ENCODE measurements around the gene CEP112.
"Not testable (repeated sequence)": the region's sequence is repeated elsewhere in the genome, so short reads cannot be mapped to it uniquely, and the experiment has no call there.

Gene CEP112

GRCh38 chr17:65809366-65809765 is 382.6 kb downstream of the CEP112 start:
- no peak for DNase-seq
- Histone ChIP-seq H3K27me3 (ENCODE audit: insufficient read depth, low read depth, severe bottlenecking) (no peaks in the 10 kb centered on the region), H3K4me3 (ENCODE audit: low read depth, low read length) (no peak overlapping the region), H3K36me3 (no peaks in the 10 kb centered on the region), H3K27ac (no peak overlapping the region), H3K9me3 (ENCODE audit: severe bottlenecking) (peaks cover 12% of the 10 kb centered on the region)
- TF ChIP-seq, protein P1, sequence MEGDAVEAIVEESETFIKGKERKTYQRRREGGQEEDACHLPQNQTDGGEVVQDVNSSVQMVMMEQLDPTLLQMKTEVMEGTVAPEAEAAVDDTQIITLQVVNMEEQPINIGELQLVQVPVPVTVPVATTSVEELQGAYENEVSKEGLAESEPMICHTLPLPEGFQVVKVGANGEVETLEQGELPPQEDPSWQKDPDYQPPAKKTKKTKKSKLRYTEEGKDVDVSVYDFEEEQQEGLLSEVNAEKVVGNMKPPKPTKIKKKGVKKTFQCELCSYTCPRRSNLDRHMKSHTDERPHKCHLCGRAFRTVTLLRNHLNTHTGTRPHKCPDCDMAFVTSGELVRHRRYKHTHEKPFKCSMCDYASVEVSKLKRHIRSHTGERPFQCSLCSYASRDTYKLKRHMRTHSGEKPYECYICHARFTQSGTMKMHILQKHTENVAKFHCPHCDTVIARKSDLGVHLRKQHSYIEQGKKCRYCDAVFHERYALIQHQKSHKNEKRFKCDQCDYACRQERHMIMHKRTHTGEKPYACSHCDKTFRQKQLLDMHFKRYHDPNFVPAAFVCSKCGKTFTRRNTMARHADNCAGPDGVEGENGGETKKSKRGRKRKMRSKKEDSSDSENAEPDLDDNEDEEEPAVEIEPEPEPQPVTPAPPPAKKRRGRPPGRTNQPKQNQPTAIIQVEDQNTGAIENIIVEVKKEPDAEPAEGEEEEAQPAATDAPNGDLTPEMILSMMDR (IDR thresholded peaks at IDR 0.05; ENCODE audit: low read depth, low read length) = no peak

- H3K27ac ChIP-seq; H3K27me3 ChIP-seq (ENCODE audit: insufficient read depth, low read depth, severe bottlenecking); DNase-seq; H3K4me3 ChIP-seq (ENCODE audit: low read depth, low read length); H3K36me3 ChIP-seq: not testable (repeated sequence)
- peaks cover 12% of the 10 kb centered on the region for H3K9me3 ChIP-seq (ENCODE audit: severe bottlenecking)
Measured at GRCh38 chr17:65808566-65808965, 383.4 kb downstream of the CEP112 start.

DNA sequence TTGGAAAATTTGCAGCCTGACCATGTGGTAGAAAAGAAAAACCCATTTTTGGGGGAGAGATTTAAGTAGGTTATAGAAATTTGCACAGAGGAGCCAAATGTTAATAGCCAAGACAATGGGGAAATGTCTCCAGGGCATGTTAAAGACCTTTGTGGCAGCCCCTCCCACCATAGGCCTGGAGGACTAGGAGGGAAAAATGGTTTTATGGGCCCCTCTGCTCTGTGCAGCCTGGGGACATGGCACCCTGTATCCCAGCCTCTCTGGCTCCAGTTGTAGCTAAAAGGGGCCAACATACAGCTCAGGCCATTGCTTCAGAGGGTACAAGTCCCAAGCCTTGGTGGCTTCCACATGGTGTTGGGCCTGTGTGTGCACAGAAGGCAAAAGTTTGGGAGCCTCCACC is 384.6 kb downstream of the CEP112 start:
- Histone ChIP-seq H3K36me3 (no peaks in the 10 kb centered on the region), H3K27ac (no peak overlapping the region), H3K9me3 (ENCODE audit: severe bottlenecking) (peaks cover 12% of the 10 kb centered on the region), H3K27me3 (ENCODE audit: insufficient read depth, low read depth, severe bottlenecking) (no peaks in the 10 kb centered on the region), H3K4me3 (ENCODE audit: low read depth, low read length) (no peak overlapping the region)
- DNase-seq = no peak
- TF ChIP-seq, protein P1 (IDR thresholded peaks at IDR 0.05; ENCODE audit: low read depth, low read length) = no peak

DNA sequence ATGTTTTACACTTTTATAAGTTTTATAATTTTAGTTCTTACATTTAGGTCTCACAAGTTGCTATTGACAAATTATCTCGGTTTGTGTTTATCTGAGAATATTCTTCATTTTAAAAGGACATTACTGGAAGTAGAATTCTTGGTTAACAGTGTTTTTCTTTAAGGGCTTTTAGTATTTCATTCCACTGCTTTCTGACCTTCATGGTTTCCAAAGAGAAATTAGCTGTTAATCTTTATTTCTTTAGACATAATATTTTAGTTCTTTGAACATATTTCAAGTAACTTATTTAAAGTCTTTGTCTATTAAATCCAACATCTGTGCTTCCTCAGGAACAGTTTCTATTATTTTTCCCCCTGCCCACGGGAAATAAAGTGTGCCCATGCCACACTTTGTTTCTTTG is 390.4 kb downstream of the CEP112 start:
- no peaks in the 10 kb centered on the region for H3K36me3 ChIP-seq
- H3K9me3 ChIP-seq (ENCODE audit: severe bottlenecking) = peaks cover 4% of the 10 kb centered on the region
- H3K27me3 ChIP-seq (ENCODE audit: insufficient read depth, low read depth, severe bottlenecking) = no peaks in the 10 kb centered on the region
- TF ChIP-seq, protein P1 (IDR thresholded peaks at IDR 0.05; ENCODE audit: low read depth, low read length) = no peak
- no peak for DNase-seq
- H3K27ac ChIP-seq = no peak overlapping the region
- H3K4me3 ChIP-seq (ENCODE audit: low read depth, low read length) = no peak overlapping the region

GRCh38 chr17:65800655-65801054 is 391.3 kb downstream of the CEP112 start:
- TF ChIP-seq, protein P1 (IDR thresholded peaks at IDR 0.05; ENCODE audit: low read depth, low read length) = no peak
- no peak overlapping the region for H3K27ac ChIP-seq
- H3K9me3 ChIP-seq (ENCODE audit: severe bottlenecking) = peaks cover 4% of the 10 kb centered on the region
- DNase-seq = no peak
- H3K4me3 ChIP-seq (ENCODE audit: low read depth, low read length) = no peak overlapping the region
- H3K27me3 ChIP-seq (ENCODE audit: insufficient read depth, low read depth, severe bottlenecking) = no peaks in the 10 kb centered on the region
- no peaks in the 10 kb centered on the region for H3K36me3 ChIP-seq

DNA sequence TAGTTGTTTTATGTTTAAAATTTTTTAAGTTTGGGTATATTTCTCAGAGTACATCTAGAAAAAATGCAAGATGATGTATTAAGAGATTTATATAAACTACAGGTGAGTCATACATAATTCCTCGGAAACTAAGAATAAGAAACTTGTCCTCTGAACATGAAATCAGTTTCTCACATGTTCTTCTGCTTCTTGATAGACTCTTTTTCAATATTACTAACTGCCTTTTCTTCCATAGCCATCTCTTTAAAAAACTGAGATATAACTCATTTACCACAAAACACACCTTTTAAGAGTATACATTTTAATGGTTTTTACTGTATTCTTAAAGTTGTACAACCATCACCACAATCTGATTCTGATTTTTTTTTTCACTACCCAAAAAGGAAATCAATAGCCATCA is 392.1 kb downstream of the CEP112 start:
- H3K36me3 ChIP-seq = no peaks in the 10 kb centered on the region
- TF ChIP-seq, protein P1 (IDR thresholded peaks at IDR 0.05; ENCODE audit: low read depth, low read length) = no peak
- H3K4me3 ChIP-seq (ENCODE audit: low read depth, low read length) = no peak overlapping the region
- no peak for DNase-seq
- no peaks in the 10 kb centered on the region for H3K27me3 ChIP-seq (ENCODE audit: insufficient read depth, low read depth, severe bottlenecking)
- no peak overlapping the region for H3K27ac ChIP-seq
- H3K9me3 ChIP-seq (ENCODE audit: severe bottlenecking) = peaks cover 4% of the 10 kb centered on the region
